ENCODE results near the gene CCNG1.

Gene CCNG1

DNA sequence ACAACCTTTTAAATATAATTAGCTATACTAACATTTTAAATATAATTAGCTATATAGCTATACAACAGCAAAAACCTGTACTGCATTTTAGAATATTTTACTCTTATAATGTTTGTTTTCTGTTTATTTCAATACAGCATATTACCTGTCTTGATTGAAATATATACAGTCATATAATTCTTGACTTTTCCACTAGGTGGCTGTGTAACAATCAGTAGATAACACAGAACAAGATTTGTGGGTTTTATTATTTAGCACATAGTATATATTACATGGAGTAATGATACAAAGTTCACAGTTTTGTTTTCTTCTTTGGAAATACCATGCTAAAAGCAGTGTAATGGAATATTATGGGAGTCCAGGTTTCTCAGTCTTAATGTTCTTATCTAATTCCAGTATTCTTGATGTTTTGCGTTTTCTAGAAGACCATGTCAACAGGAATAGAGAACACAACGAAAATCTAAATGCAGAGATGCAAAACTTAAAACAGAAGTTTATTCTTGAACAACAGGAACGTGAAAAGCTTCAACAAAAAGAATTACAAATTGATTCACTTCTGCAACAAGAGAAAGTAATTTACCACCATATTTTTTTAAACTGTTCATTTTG, 36.3 kb downstream of the CCNG1 start:
- Histone ChIP-seq H3K36me3 (replicated peaks; ENCODE audit: low read depth, low read length) (peaks cover 65% of the 10 kb centered on the region), H4K20me1 (ENCODE audit: insufficient read depth, low read length) (no peaks in the 10 kb centered on the region), H3K4me2 (ENCODE audit: low read length) (no peak overlapping the region), H3K27me3 (ENCODE audit: low read depth, low read length) (no peaks in the 10 kb centered on the region), H3K4me1 (ENCODE audit: low read length) (no peaks in the 10 kb centered on the region), H3K27ac (ENCODE audit: low read length) (no peak overlapping the region), H3K79me2 (ENCODE audit: low read length) (no peaks in the 10 kb centered on the region), H2AFZ (ENCODE audit: low read depth, low read length) (no peak overlapping the region), H3K9me3 (ENCODE audit: insufficient read depth, low read length) (no peaks in the 10 kb centered on the region), H3K4me3 (ENCODE audit: low read length) (no peak overlapping the region), H3K9ac (ENCODE audit: low read length) (no peak overlapping the region)
- TF ChIP-seq EZH2phosphoT487 (IDR thresholded peaks at IDR 0.05; ENCODE audit: low read depth) = no peak
- TF ChIP-seq, protein P1, sequence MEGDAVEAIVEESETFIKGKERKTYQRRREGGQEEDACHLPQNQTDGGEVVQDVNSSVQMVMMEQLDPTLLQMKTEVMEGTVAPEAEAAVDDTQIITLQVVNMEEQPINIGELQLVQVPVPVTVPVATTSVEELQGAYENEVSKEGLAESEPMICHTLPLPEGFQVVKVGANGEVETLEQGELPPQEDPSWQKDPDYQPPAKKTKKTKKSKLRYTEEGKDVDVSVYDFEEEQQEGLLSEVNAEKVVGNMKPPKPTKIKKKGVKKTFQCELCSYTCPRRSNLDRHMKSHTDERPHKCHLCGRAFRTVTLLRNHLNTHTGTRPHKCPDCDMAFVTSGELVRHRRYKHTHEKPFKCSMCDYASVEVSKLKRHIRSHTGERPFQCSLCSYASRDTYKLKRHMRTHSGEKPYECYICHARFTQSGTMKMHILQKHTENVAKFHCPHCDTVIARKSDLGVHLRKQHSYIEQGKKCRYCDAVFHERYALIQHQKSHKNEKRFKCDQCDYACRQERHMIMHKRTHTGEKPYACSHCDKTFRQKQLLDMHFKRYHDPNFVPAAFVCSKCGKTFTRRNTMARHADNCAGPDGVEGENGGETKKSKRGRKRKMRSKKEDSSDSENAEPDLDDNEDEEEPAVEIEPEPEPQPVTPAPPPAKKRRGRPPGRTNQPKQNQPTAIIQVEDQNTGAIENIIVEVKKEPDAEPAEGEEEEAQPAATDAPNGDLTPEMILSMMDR (IDR thresholded peaks at IDR 0.05; ENCODE audit: low read depth, low read length) = peak; percentile 46

DNA sequence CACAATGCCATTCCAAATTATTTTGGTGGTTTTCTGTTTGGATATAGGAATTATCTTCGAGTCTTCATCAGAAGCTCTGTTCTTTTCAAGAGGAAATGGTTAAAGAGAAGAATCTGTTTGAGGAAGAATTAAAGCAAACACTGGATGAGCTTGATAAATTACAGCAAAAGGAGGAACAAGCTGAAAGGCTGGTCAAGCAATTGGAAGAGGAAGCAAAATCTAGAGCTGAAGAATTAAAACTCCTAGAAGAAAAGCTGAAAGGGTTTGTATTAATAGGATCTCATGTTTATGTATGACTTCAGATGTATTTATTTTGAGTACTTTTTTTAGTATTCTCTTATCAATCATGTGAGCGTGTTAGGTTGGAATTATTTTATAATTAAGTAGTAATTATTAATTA, 38.0 kb downstream of the CCNG1 start:
- no peaks in the 10 kb centered on the region for H3K27me3 ChIP-seq (ENCODE audit: low read depth, low read length)
- TF ChIP-seq, protein P1 (IDR thresholded peaks at IDR 0.05; ENCODE audit: low read depth, low read length) = no peak
- TF ChIP-seq EZH2phosphoT487 (IDR thresholded peaks at IDR 0.05; ENCODE audit: low read depth) = no peak

DNA sequence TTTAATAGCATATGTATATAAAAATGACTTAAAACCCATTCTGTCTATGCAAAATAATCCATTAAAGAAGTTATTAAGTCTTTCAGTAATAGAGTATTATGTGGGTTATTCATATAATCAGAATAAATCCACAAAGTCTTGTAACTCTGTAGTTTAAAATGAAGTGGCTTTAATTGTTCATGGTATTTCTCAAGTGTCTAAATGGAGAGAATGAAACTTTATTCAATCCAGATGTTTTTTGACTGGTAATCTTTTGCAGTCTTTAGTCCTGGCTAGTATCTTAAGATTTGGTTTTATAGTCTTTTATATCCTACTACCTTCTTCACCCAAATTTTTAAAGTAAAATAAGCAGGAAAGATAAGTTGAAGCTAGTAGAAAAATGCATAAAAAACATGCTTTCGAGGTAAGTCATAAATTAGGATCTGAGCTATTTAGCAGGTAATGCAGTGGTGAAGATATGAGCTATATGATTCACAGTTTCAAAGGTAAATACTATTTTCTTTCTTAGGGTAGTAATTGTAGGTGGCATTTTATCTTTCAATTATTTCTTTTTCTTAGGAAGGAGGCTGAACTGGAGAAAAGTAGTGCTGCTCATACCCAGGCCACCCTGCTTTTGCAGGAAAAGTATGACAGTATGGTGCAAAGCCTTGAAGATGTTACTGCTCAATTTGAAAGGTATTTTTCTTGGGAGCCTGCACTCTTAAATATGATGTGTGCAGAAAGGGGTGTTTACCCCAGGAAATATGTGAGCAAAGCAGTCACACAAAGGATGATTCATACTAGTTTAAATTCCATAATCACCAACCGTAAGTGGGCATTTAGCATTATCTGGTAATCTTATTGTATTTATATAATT, 41.0 kb downstream of the CCNG1 start:
- no peaks in the 10 kb centered on the region for H3K79me2 ChIP-seq (ENCODE audit: low read length)
- H3K36me3 ChIP-seq (replicated peaks; ENCODE audit: low read depth, low read length) = peaks cover 58% of the 10 kb centered on the region
- no peaks in the 10 kb centered on the region for H4K20me1 ChIP-seq (ENCODE audit: insufficient read depth, low read length)
- H3K4me2 ChIP-seq (ENCODE audit: low read length) = no peak overlapping the region
- H3K4me3 ChIP-seq (ENCODE audit: low read length) = no peak overlapping the region
- H3K27me3 ChIP-seq (ENCODE audit: low read depth, low read length) = no peaks in the 10 kb centered on the region
- H3K4me1 ChIP-seq (ENCODE audit: low read length) = no peaks in the 10 kb centered on the region
- H3K9ac ChIP-seq (ENCODE audit: low read length) = no peak overlapping the region
- no peaks in the 10 kb centered on the region for H3K9me3 ChIP-seq (ENCODE audit: insufficient read depth, low read length)
- no peak overlapping the region for H3K27ac ChIP-seq (ENCODE audit: low read length)
- H2AFZ ChIP-seq (ENCODE audit: low read depth, low read length) = no peak overlapping the region
- TF ChIP-seq, protein P1 (IDR thresholded peaks at IDR 0.05; ENCODE audit: low read depth, low read length) = no peak
- TF ChIP-seq EZH2phosphoT487 (IDR thresholded peaks at IDR 0.05; ENCODE audit: low read depth) = no peak

More for the DNA sequence above, 38.0 kb downstream of the CCNG1 start:
- no peak overlapping the region for H3K4me3 ChIP-seq (ENCODE audit: low read length)
- H3K36me3 ChIP-seq (replicated peaks; ENCODE audit: low read depth, low read length) = peaks cover 61% of the 10 kb centered on the region
- H3K4me1 ChIP-seq (ENCODE audit: low read length) = no peaks in the 10 kb centered on the region
- no peak overlapping the region for H3K4me2 ChIP-seq (ENCODE audit: low read length)
- H3K9ac ChIP-seq (ENCODE audit: low read length) = no peak overlapping the region
- H3K27ac ChIP-seq (ENCODE audit: low read length) = no peak overlapping the region
- H3K9me3 ChIP-seq (ENCODE audit: insufficient read depth, low read length) = no peaks in the 10 kb centered on the region
- no peak overlapping the region for H2AFZ ChIP-seq (ENCODE audit: low read depth, low read length)
- no peaks in the 10 kb centered on the region for H4K20me1 ChIP-seq (ENCODE audit: insufficient read depth, low read length)
- H3K79me2 ChIP-seq (ENCODE audit: low read length) = no peaks in the 10 kb centered on the region

DNA sequence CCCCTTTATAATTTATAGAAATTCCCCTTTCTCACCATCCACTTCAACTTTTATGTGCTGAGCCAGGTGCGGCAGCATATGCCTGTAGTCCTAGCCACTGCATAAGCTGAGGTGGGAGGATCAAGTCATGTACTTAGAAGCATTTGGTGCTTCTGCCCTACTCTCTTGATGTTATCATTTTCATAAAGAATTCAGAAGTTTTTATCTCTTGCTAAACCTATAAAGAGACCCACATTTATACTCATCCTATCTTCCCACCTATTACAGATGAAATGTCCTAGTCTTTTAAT, 41.5 kb downstream of the CCNG1 start:
- Histone ChIP-seq H3K27me3 (ENCODE audit: low read depth, low read length) (no peaks in the 10 kb centered on the region), H2AFZ (ENCODE audit: low read depth, low read length) (no peak overlapping the region), H3K4me1 (ENCODE audit: low read length) (no peaks in the 10 kb centered on the region), H4K20me1 (ENCODE audit: insufficient read depth, low read length) (no peaks in the 10 kb centered on the region), H3K4me2 (ENCODE audit: low read length) (no peak overlapping the region), H3K9ac (ENCODE audit: low read length) (no peak overlapping the region), H3K9me3 (ENCODE audit: insufficient read depth, low read length) (no peaks in the 10 kb centered on the region), H3K27ac (ENCODE audit: low read length) (no peak overlapping the region), H3K79me2 (ENCODE audit: low read length) (no peaks in the 10 kb centered on the region), H3K4me3 (ENCODE audit: low read length) (no peak overlapping the region), H3K36me3 (replicated peaks; ENCODE audit: low read depth, low read length) (peaks cover 61% of the 10 kb centered on the region)
- no peak for TF ChIP-seq EZH2phosphoT487 (IDR thresholded peaks at IDR 0.05; ENCODE audit: low read depth)
- TF ChIP-seq, protein P1 (IDR thresholded peaks at IDR 0.05; ENCODE audit: low read depth, low read length) = no peak
